HEK293T (cell line): ENCODE results near the gene BLZF1.
A peak's percentile ranks its signal among the peaks of the same experiment; 100 is the strongest.

Source experiments
- CTCF ChIA-PET: fragments of 350-600 bp; formaldehyde crosslinking; extraction: SDS; loops from one replicate; lab custom pipeline; 2021; ENCODE audit warnings: antibody characterized with exemption, inconsistent platforms; lab: Yijun Ruan, JAX
- POLR2A ChIA-PET: fragments of 350-600 bp; formaldehyde crosslinking; extraction: SDS; loops from one replicate; lab custom pipeline; 2020; ENCODE audit warnings: antibody characterized with exemption, inconsistent platforms; lab: Yijun Ruan, JAX
- DNase-seq: peaks from one replicate; pipeline ENCODE4 v3.0.0; 2012; ENCODE audit warnings: mixed read lengths; ENCODE audit errors: extremely low spot score
- ARNT ChIP-seq: fragments of 450-650 bp; IDR thresholded peaks from 2 replicates; pipeline ENCODE4 v1.6.1; 2017; ENCODE audit warnings: mild to moderate bottlenecking
- BHLHE40 ChIP-seq: fragments of 450-650 bp; IDR thresholded peaks from 2 replicates; pipeline ENCODE4 v1.6.1; 2016; ENCODE audit warnings: mild to moderate bottlenecking, moderate library complexity, borderline replicate concordance
- CTBP1 ChIP-seq: fragments of 450-650 bp; IDR thresholded peaks from 2 replicates; pipeline ENCODE4 v1.6.1; 2016; ENCODE audit warnings: borderline replicate concordance
- ELF4 ChIP-seq: fragments of 450-650 bp; IDR thresholded peaks from 2 replicates; pipeline ENCODE4 v1.6.1; 2017; ENCODE audit warnings: antibody characterized with exemption
- FOXA1 ChIP-seq: fragments of 450-650 bp; IDR thresholded peaks from 2 replicates; pipeline ENCODE4 v1.6.1; 2016; ENCODE audit warnings: mild to moderate bottlenecking
- FOXK2 ChIP-seq: fragments of 450-650 bp; IDR thresholded peaks from 2 replicates; pipeline ENCODE4 v1.6.1; 2016; ENCODE audit warnings: mild to moderate bottlenecking
- FOXM1 ChIP-seq: fragments of 450-650 bp; IDR thresholded peaks from 2 replicates; pipeline ENCODE4 v1.6.1; 2017; ENCODE audit warnings: mild to moderate bottlenecking, borderline replicate concordance
- HDGF ChIP-seq: fragments of 450-650 bp; IDR thresholded peaks from 2 replicates; pipeline ENCODE4 v1.6.1; 2017; ENCODE audit warnings: antibody characterized with exemption, borderline replicate concordance
- L3MBTL2 ChIP-seq: fragments of 450-650 bp; conservative IDR thresholded peaks from 2 replicates; pipeline ENCODE4 v1.6.1; 2016; ENCODE audit warnings: mild to moderate bottlenecking
- LEF1 ChIP-seq: fragments of 450-650 bp; IDR thresholded peaks from 2 replicates; pipeline ENCODE4 v1.6.1; 2017; ENCODE audit warnings: mild to moderate bottlenecking, borderline replicate concordance
- NFRKB ChIP-seq: fragments of 450-650 bp; IDR thresholded peaks from 2 replicates; pipeline ENCODE4 v1.6.1; 2016; ENCODE audit warnings: mild to moderate bottlenecking, moderate library complexity
- PKNOX1 ChIP-seq: fragments of 450-650 bp; IDR thresholded peaks from 2 replicates; pipeline ENCODE4 v1.6.1; 2016
- SP1 ChIP-seq: fragments of 450-650 bp; IDR thresholded peaks from 2 replicates; pipeline ENCODE4 v1.6.1; 2017
- SUZ12 ChIP-seq: fragments of 450-650 bp; IDR thresholded peaks from 2 replicates; pipeline ENCODE4 v1.6.1; 2016; ENCODE audit warnings: mild to moderate bottlenecking
- TARDBP ChIP-seq: fragments of 450-650 bp; IDR thresholded peaks from 2 replicates; pipeline ENCODE4 v1.6.1; 2016
- ZNF384 ChIP-seq: fragments of 450-650 bp; IDR thresholded peaks from 2 replicates; pipeline ENCODE4 v1.6.1; 2016

BLZF1 gene

GRCh38 chr1:169367686-169368405 is at the start of gene BLZF1, which contains the start of gene NME7:
TSS of gene BLZF1 (plus strand) at chr1:169368195. CDS start at chr1:169369523, 1,328 bp downstream.
TSS of gene NME7 (minus strand) at chr1:169367797. CDS start at chr1:169367710, 87 bp downstream.
- TF ChIP-seq PKNOX1 = peak; percentile 89
- no peak for TF ChIP-seq SUZ12
- ChIA-PET CTCF (interaction anchor here (0.6 kb wide), 1 partner anchor 779 kb away, joined by 3 read pairs; no protein-coding TSS in a partner anchor), POLR2A (interaction anchor here (0.6 to 1.2 kb wide), 5 partner anchors 59 to 754 kb away, joined by 3 to 6 read pairs (median 4); partner anchors contain the start of genes CCDC181, METTL18 and SLC19A2)
- peak; percentile 95 for DNase-seq

GRCh38 chr1:169318536-169319244 is 49.3 kb upstream of the BLZF1 start:
- no peak for DNase-seq
- ChIA-PET CTCF (no interaction called here), POLR2A (no interaction called here)

GRCh38 chr1:169321539-169321938 is 46.5 kb upstream of the BLZF1 start:
- peak; percentile 18 for DNase-seq
- ChIA-PET POLR2A (no interaction called here), CTCF (no interaction called here)
- TF ChIP-seq FOXK2 = no peak
- no peak for TF ChIP-seq L3MBTL2
- peak; percentile 42 for TF ChIP-seq PKNOX1
- no peak for TF ChIP-seq ARNT

More at GRCh38 chr1:169318536-169319244, 49.3 kb upstream of the BLZF1 start:
- TF ChIP-seq SP1 (no peak), BHLHE40 (no peak), SUZ12 (no peak), ELF4 (no peak), PKNOX1 (no peak), CTBP1 (no peak), FOXM1 (no peak), ZNF384 (no peak), L3MBTL2 (no peak), NFRKB (no peak)

GRCh38 chr1:169322138-169322537 is 45.9 kb upstream of the BLZF1 start:
- no peak for TF ChIP-seq HDGF
- no peak for TF ChIP-seq LEF1
- TF ChIP-seq SP1 = no peak
- no peak for TF ChIP-seq FOXM1
- no peak for TF ChIP-seq L3MBTL2
- no peak for TF ChIP-seq ELF4
- TF ChIP-seq BHLHE40 = no peak
- no peak for TF ChIP-seq TARDBP
- no peak for TF ChIP-seq ARNT
- TF ChIP-seq PKNOX1 = no peak
- no peak for TF ChIP-seq FOXK2
- no peak for TF ChIP-seq NFRKB
- TF ChIP-seq SUZ12 = no peak
- DNase-seq = no peak
- CTCF ChIA-PET = no interaction called here
- POLR2A ChIA-PET = no interaction called here

- TF ChIP-seq FOXA1 (no peak), CTBP1 (no peak), ELF4 (no peak), SP1 (no peak), L3MBTL2 (no peak), PKNOX1 (no peak), HDGF (no peak), FOXK2 (no peak), NFRKB (no peak), SUZ12 (no peak), ZNF384 (no peak), FOXM1 (no peak), BHLHE40 (no peak), TARDBP (no peak), ARNT (no peak), LEF1 (no peak)
- CTCF ChIA-PET = interaction anchor here (0.9 kb wide), 1 partner anchor 114 kb away, joined by 3 read pairs; no protein-coding TSS in a partner anchor
- POLR2A ChIA-PET = no interaction called here
- DNase-seq = peak; percentile 16
Measured at GRCh38 chr1:169325117-169325516, 42.9 kb upstream of the BLZF1 start.
